GM10248 (cell line): ENCODE data around the gene GPR153.

Experiments used
- CTCF ChIA-PET: fragments of 300-600 bp; sonication (Branson Sonifier 250); formaldehyde crosslinking; extraction: SDS; loops from one replicate; lab custom pipeline; 2021; ENCODE audit warnings: antibody characterized with exemption; lab: Yijun Ruan, JAX
- POLR2A ChIA-PET: fragments of 350-650 bp; sonication (Branson Sonifier 250); formaldehyde crosslinking; extraction: SDS; loops from one replicate; lab custom pipeline; 2020; ENCODE audit warnings: antibody characterized with exemption; lab: Yijun Ruan, JAX
- DNase-seq: peaks from one replicate; pipeline ENCODE4 v3.0.0; 2012; ENCODE audit errors: extremely low spot score
- TF ChIP-seq, protein P1 (sequence below): IDR thresholded peaks from 2 replicates; pipeline ENCODE4 v1.5.1; 2012; ENCODE audit warnings: mild to moderate bottlenecking, low read depth; ENCODE audit errors: extremely low read depth, missing control alignments, control extremely low read depth

The GPR153 gene

DNA sequence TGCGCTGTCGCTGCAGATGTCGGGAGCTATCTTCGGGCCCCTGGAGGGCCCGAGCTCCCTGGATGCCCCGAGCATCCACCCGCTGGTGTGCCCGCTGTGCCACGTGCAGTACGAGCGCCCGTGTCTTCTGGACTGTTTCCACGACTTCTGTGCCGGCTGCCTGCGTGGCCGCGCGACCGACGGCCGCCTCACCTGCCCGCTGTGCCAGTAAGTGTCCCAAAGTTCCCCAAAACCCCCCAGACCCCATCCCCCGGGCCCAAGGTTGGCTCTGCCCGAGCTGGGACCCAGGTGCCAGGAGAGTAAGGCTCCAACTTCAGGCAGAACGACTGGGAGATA lies 54.4 kb downstream of the GPR153 start:
- TF ChIP-seq, protein P1, sequence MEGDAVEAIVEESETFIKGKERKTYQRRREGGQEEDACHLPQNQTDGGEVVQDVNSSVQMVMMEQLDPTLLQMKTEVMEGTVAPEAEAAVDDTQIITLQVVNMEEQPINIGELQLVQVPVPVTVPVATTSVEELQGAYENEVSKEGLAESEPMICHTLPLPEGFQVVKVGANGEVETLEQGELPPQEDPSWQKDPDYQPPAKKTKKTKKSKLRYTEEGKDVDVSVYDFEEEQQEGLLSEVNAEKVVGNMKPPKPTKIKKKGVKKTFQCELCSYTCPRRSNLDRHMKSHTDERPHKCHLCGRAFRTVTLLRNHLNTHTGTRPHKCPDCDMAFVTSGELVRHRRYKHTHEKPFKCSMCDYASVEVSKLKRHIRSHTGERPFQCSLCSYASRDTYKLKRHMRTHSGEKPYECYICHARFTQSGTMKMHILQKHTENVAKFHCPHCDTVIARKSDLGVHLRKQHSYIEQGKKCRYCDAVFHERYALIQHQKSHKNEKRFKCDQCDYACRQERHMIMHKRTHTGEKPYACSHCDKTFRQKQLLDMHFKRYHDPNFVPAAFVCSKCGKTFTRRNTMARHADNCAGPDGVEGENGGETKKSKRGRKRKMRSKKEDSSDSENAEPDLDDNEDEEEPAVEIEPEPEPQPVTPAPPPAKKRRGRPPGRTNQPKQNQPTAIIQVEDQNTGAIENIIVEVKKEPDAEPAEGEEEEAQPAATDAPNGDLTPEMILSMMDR: no peak
- POLR2A ChIA-PET: interaction anchor here (0.6 to 1.1 kb wide), 3 partner anchors 10 to 292 kb away, joined by 3 to 8 read pairs (median 3); no protein-coding TSS in a partner anchor
- CTCF ChIA-PET: interaction anchor here (0.7 to 4.7 kb wide), 21 partner anchors 9 to 348 kb away, joined by 3 to 27 read pairs (median 5); partner anchors contain the start of genes HES3, ICMT and NOL9
- DNase-seq: no peak

DNA sequence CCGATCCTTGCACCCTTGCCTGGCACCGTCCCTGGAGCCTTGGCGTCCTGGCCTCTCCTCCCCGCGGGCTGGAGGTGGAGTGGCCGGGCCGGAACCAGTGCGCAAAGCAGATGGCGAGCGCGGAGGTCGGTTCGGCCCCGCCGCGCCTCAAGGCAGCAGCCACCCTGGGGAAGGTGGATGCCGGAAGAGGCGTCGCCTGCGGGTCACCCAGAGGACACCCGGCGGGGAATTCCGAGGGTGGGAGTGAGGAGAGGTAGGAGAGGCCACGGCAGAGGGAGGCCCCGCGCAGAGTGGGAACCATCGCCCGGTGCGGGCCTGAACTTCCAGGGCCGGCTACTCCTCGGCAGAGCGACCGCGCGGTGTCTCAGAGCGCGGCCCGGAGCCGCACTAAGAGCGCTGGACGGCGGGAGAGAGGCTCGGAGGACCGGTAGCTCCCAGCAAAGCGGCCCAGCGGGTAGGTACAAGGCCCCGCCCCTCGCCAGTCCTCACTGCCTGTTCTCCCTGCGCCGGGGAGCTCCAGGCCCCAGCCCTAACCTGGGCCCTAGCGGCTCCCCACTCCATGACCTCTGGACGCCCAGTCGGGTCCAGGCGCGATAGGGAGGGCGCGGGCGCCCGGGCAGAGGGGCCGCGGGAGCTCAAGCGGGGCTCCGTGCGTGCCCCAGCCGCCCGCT lies 54.9 kb downstream of the GPR153 start, which contains the start of gene RNF207:
RNF207 (plus strand) TSS at position 271 of the 671 bp plus-strand sequence. CDS start 417 bp downstream, outside the sequence.
- CTCF ChIA-PET: interaction anchor here (0.7 to 4.7 kb wide), 21 partner anchors 9 to 348 kb away, joined by 3 to 27 read pairs (median 5); partner anchors contain the start of genes HES3, ICMT and NOL9
- POLR2A ChIA-PET: interaction anchor here (0.6 to 1.1 kb wide), 3 partner anchors 11 to 292 kb away, joined by 3 to 8 read pairs (median 3); no protein-coding TSS in a partner anchor
- peak; percentile 92 for DNase-seq
- TF ChIP-seq, protein P1: no peak

DNA sequence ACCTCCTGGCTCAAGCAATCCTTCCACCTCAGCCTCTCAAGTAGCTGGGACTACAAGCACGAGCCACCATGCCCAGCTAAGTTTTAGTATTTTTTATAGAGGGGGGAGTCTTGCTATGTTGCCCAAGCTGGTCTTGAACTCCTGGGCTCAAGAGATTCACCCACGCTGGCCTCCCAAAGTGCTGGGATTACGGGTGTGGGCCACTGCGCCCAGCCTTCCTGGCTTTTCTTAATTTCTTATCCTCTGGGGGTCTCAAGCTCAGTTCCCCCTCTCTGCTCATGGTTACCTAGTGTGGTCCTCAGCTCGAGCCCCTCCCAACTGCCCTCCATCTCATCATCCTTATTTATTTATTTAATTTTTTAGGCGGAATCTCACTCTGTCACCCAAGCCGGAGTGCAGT lies 58.6 kb downstream of the GPR153 start:
- no peak for DNase-seq
- CTCF ChIA-PET: interaction anchor here (1.3 kb wide), 1 partner anchor 17 kb away, joined by 3 read pairs; no protein-coding TSS in a partner anchor
- POLR2A ChIA-PET: no interaction called here
- TF ChIP-seq, protein P1: no peak

DNA sequence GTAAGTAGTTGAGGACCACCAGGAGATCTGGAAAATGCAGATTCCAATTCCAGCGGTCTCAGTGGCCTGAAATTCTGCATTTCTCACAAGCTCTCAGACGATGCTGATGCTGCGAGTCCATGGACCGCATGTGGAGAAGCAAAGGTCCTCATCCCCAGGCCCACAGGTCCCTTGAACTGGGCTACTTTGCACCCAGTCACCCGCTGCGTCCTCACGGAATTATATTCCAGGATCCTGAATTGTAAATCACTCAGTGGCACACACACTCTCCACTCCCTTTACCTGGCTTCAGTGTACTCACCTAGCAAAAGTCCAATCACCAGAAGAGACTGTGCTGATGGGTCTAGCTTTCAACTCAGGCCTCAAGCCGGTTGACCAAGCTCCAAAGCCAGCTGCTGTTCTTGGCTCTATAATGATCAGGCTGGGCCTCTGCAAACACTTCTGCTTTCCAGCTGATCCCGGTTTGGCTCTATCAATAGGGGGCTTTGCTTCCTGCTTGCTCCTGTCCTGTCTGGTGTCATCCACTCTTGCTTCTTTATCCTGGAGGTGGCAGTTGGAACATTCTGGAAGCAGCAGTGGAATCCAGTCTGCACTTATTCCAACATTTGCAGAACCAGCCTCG lies 60.6 kb downstream of the GPR153 start:
- POLR2A ChIA-PET: no interaction called here
- DNase-seq: no peak
- CTCF ChIA-PET: interaction anchor here (0.9 to 1.3 kb wide), 7 partner anchors 10 to 46 kb away, joined by 3 to 5 read pairs (median 3); no protein-coding TSS in a partner anchor
- TF ChIP-seq, protein P1: no peak

DNA sequence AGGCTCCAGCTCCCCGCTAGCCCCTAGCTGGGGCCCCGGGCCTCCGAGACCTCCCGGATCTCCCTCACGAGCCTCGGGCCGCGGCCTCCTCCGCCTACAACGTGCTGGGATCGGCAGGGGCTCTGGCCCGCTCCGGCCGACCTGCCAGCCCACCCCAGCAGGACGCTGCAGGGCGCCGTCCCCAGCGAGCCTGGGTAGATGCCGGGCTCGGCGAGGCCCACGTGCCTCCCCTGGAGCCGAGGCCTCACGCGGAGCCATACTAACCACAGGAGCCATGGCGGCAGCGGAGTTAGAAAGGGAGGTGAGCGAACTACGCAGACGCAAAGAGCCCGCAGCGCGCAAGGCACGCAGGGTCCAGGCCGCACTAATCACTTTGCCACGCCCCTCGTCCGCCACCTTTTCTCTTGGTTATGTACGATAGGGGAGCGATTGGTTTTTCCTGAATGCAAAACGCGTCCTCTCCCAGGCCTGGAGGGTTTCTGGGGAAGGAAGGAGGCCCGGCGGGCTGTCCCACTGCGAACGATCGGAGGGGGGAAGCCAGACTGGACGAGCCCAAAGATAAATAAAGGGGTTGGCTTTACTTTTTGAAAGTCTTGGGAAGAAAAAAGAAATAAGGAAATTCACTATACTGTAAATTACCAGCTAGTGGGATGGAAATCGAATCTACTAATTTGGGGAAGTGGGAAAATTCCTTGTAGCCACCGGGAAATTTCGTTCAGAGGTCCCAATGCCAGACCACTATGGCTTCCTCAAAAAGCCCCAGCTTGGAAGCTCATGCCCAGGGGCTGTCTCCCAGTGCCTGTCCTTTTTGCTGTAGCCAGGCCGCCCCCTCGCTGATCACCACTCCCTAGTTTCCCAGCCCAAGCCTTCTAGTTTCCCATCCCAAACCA lies 61.4 kb downstream of the GPR153 start, which contains the start of gene RPL22:
RPL22 (minus strand) TSS at position 298 of the 890 bp plus-strand sequence; CDS start at position 276, 22 bp downstream.
- CTCF ChIA-PET: interaction anchor here (0.9 to 1.3 kb wide), 7 partner anchors 8 to 47 kb away, joined by 3 to 5 read pairs (median 3); no protein-coding TSS in a partner anchor
- POLR2A ChIA-PET: interaction anchor here (0.6 kb wide), 1 partner anchor 208 kb away, joined by 7 read pairs; no protein-coding TSS in a partner anchor

More for the DNA sequence above, 61.4 kb downstream of the GPR153 start, which contains the start of gene RPL22:
- peak; percentile 94 for DNase-seq
- TF ChIP-seq, protein P1: no peak
